HFFc6 (cell line): ENCODE measurements around the gene SLC7A14. TPM values are rescaled to one million over a fixed set of nuclear protein-coding genes. Genes with fewer than 3 reads are reported as not detected.

Experiments
- DNase-seq: peaks from one replicate; pipeline ENCODE4 v3.0.0-alpha.2; 2018
- H3K27ac Mint-ChIP-seq: 2 replicates; pipeline ENCODE4 v1.8.0; 2020; ENCODE audit warnings: mild to moderate bottlenecking, mixed read lengths
- H3K27me3 Mint-ChIP-seq: 2 replicates; pipeline ENCODE4 v1.8.0; 2021; ENCODE audit warnings: mild to moderate bottlenecking, moderate library complexity, mixed read lengths; ENCODE audit not compliant: insufficient read depth
- H3K36me3 Mint-ChIP-seq: 2 replicates; pipeline ENCODE4 v1.8.0; 2021; ENCODE audit warnings: low read depth, mixed read lengths
- H3K4me1 Mint-ChIP-seq: 2 replicates; pipeline ENCODE4 v1.8.0; 2020; ENCODE audit warnings: low read depth, mixed read lengths
- H3K4me3 Mint-ChIP-seq: 2 replicates; pipeline ENCODE4 v1.8.0; 2020; ENCODE audit warnings: mild to moderate bottlenecking, moderate library complexity, mixed read lengths
- H3K9me3 Mint-ChIP-seq: 2 replicates; pipeline ENCODE4 v1.8.0; 2020; ENCODE audit warnings: mild to moderate bottlenecking, mixed read lengths
- total RNA-seq, 6 experiments: library from RNA; stranded (reverse); fragmentation: NEBNext Ultra II Directional; extraction: Animal tissue kit (Norgen Biotek cat#: 25700); gene quantifications; 2 replicates in 1 of 6; 3 replicates in 5 of 6; pipeline ENCODE4 v1.2.3, GENCODE V29; 2021
- TF ChIP-seq, protein P1 (sequence below): fragments of 200-600 bp; sonication (generic); IDR thresholded peaks from 2 replicates; pipeline ENCODE4 v1.5.0; 2021; ENCODE audit warnings: antibody characterized with exemption, mild to moderate bottlenecking

SLC7A14 gene
- total RNA-seq, 6 experiments from 2014 or later: 0.14 to 0.53 (median 0.39) TPM

DNA sequence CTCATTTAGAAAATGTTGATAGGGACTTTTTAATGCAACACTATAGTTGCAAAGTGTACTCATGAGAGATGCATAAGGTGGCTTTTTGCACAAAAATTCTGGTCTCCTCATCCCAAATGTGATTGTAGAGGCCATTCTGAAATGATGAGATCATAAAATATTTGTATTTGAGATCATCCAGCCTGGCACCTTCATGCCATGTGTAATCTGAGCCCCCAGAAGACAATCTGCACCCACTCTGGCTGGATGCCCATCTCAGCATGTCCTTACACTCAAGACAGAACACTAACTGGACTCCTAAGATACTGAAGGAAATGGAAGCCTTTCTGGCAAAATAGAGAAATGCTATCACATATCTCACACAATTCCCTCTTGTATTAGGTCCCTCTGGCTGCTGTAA, 49.2 kb downstream of the SLC7A14 start:
- no peak for DNase-seq
- TF ChIP-seq, protein P1, sequence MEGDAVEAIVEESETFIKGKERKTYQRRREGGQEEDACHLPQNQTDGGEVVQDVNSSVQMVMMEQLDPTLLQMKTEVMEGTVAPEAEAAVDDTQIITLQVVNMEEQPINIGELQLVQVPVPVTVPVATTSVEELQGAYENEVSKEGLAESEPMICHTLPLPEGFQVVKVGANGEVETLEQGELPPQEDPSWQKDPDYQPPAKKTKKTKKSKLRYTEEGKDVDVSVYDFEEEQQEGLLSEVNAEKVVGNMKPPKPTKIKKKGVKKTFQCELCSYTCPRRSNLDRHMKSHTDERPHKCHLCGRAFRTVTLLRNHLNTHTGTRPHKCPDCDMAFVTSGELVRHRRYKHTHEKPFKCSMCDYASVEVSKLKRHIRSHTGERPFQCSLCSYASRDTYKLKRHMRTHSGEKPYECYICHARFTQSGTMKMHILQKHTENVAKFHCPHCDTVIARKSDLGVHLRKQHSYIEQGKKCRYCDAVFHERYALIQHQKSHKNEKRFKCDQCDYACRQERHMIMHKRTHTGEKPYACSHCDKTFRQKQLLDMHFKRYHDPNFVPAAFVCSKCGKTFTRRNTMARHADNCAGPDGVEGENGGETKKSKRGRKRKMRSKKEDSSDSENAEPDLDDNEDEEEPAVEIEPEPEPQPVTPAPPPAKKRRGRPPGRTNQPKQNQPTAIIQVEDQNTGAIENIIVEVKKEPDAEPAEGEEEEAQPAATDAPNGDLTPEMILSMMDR: no peak
- peaks cover 12% of the 10 kb centered on the region for H3K4me1 Mint-ChIP-seq
- peaks cover 3% of the 10 kb centered on the region for H3K27me3 Mint-ChIP-seq
- H3K36me3 Mint-ChIP-seq: no peaks in the 10 kb centered on the region
- H3K4me3 Mint-ChIP-seq: no peak overlapping the region
- no peaks in the 10 kb centered on the region for H3K9me3 Mint-ChIP-seq
- no peak overlapping the region for H3K27ac Mint-ChIP-seq

DNA sequence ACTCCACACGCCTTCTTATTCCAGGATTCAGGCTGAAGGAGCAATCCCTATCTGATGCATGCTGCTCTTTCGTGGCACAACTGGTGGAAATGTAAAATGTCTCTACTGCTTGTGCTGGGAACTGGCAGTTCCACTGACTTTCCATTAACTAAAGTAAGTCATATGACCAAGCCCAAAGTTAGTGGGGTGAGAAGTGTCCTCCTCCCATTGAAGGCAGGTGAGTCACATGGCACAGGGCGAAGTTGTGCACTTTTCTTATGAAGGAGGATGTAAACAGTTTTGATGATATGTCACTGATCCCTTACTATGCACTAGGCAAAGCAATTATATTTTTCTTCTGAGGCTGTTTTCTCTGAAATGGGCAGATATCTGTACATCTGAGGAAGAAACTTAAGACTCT, 51.6 kb downstream of the SLC7A14 start:
- TF ChIP-seq, protein P1: no peak
- H3K4me3 Mint-ChIP-seq: no peak overlapping the region
- H3K27me3 Mint-ChIP-seq: peaks cover 3% of the 10 kb centered on the region
- no peak overlapping the region for H3K27ac Mint-ChIP-seq
- H3K4me1 Mint-ChIP-seq: peaks cover 15% of the 10 kb centered on the region
- no peaks in the 10 kb centered on the region for H3K36me3 Mint-ChIP-seq
- DNase-seq: no peak
- H3K9me3 Mint-ChIP-seq: no peaks in the 10 kb centered on the region

DNA sequence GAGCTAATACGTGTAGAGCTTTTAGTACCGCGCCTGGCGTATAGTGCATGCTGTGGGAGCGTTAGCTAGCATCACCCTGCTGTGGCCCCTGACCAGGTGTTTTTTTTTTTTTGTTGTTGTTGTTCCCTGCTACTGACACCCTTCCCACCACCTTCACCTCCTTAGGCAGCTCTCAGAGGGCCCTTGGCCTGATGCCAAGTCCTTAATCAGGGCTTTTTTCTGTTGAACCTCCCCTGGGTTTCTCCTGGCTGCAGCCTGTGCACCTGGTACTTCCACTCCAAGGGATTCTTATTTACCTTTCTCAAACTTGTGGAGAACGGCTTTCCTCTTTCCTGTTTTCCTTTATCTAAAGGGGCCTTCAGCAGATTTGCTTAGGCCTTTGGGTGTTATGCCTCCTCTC, 53.3 kb downstream of the SLC7A14 start:
- no peak for DNase-seq
- H3K36me3 Mint-ChIP-seq: no peaks in the 10 kb centered on the region
- no peak overlapping the region for H3K4me3 Mint-ChIP-seq
- H3K27me3 Mint-ChIP-seq: peaks cover 1% of the 10 kb centered on the region
- peaks cover 15% of the 10 kb centered on the region for H3K4me1 Mint-ChIP-seq
- no peaks in the 10 kb centered on the region for H3K9me3 Mint-ChIP-seq
- TF ChIP-seq, protein P1: no peak
- no peak overlapping the region for H3K27ac Mint-ChIP-seq

DNA sequence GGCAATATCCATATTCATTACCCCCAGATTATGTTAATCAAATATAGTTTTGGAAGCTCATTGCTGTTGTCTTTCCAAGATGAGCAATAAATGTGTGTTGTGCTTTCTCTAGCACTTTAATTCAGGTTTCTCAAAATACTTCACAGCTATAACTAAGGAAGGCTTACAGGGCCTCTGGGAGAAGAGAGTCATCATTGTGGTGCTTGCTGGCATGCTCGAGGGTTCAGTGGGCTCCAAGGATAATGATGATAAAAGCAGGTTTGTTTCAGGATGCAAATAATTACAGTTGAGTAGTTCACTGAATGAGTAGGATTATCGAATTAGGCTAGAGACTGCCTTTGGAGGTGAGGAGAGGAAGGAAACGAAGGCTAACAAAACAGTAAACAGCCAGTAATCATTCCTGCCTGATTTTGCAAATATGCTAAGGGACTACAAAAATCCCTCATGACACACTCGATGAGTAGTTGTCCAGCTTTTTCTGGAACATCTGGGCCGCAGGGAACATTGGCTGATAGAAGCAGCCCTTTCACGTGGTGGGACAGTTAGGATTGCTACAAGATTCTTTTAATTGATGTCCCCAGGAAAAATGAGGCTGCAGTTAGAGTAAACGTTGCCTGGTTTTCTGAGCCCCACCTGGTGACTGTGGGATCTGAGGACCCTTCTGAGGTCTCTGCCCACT, 54.1 kb downstream of the SLC7A14 start:
- H3K9me3 Mint-ChIP-seq: no peaks in the 10 kb centered on the region

DNA sequence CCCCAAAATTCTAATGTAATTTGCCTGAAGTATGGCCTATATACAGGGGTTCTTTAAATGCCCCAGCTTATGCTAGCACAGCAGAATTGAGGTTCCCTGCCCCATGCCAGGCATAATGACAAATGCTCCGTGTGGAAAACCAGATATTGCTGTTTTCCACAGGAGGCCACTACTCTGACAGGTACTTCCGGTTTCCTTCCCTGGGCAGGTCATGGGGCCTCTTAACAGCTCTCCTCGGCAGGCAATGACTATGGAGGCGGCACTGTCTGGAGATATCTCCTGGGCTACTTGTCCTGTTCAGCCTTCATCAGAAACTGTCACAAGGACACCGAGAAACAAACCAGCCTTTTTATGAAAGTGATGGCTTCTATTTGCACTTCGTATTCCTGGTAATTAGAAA, 54.8 kb downstream of the SLC7A14 start:
- peaks cover 2% of the 10 kb centered on the region for H3K27me3 Mint-ChIP-seq
- no peaks in the 10 kb centered on the region for H3K36me3 Mint-ChIP-seq
- H3K4me1 Mint-ChIP-seq: peaks cover 6% of the 10 kb centered on the region
- no peak overlapping the region for H3K4me3 Mint-ChIP-seq
- TF ChIP-seq, protein P1: no peak
- no peak for DNase-seq
- H3K9me3 Mint-ChIP-seq: no peaks in the 10 kb centered on the region
- no peak overlapping the region for H3K27ac Mint-ChIP-seq

More for the DNA sequence above, 54.1 kb downstream of the SLC7A14 start:
- Mint-ChIP-seq H3K27ac (no peak overlapping the region), H3K4me3 (no peak overlapping the region), H3K4me1 (peaks cover 10% of the 10 kb centered on the region), H3K36me3 (no peaks in the 10 kb centered on the region), H3K27me3 (no peaks in the 10 kb centered on the region; the same call in 1 of the 2 replicates)
- no peak for DNase-seq
- TF ChIP-seq, protein P1: no peak
